Measurements from ENCODE around the gene MED12L.

MED12L gene

GRCh38 chr3:151256749-151257148 is 171.3 kb downstream of the MED12L start:
- H3K27me3 ChIP-seq (ENCODE audit: insufficient read depth, low read length) = no peaks in the 10 kb centered on the region

GRCh38 chr3:151259664-151260063 is 174.2 kb downstream of the MED12L start:
- Histone ChIP-seq H3K9ac (ENCODE audit: low read length) (no peak overlapping the region), H3K36me3 (ENCODE audit: insufficient read depth, low read length) (no peaks in the 10 kb centered on the region), H3K4me1 (ENCODE audit: insufficient read depth, low read length, severe bottlenecking) (peaks cover 2% of the 10 kb centered on the region), H3K9me2 (ENCODE audit: low read depth, low read length) (no peaks in the 10 kb centered on the region), H3K4me3 (ENCODE audit: low read depth, low read length, poor library complexity, severe bottlenecking) (no peak overlapping the region), H4K20me1 (ENCODE audit: insufficient read depth, low read length) (no peaks in the 10 kb centered on the region), H3K27ac (ENCODE audit: low read depth, low read length, poor library complexity, severe bottlenecking) (no peak overlapping the region), H2AFZ (ENCODE audit: low read length) (no peak overlapping the region), H3K27me3 (ENCODE audit: insufficient read depth, low read length) (no peaks in the 10 kb centered on the region), H3F3A (ENCODE audit: insufficient read depth, low read length) (no peaks in the 10 kb centered on the region), H3K4me2 (ENCODE audit: low read length) (no peak overlapping the region), H3K9me3 (ENCODE audit: low read length) (no peaks in the 10 kb centered on the region), H3K79me2 (ENCODE audit: insufficient read depth, low read length) (no peaks in the 10 kb centered on the region)
- TF ChIP-seq EZH2 (IDR thresholded peaks at IDR 0.05; ENCODE audit: borderline replicate concordance, low read length) = no peak
- no peak for TF ChIP-seq CTCF (IDR thresholded peaks at IDR 0.05; ENCODE audit: low read length)

More at GRCh38 chr3:151256749-151257148, 171.3 kb downstream of the MED12L start:
- Histone ChIP-seq H2AFZ (ENCODE audit: low read length) (no peak overlapping the region), H3K9ac (ENCODE audit: low read length) (no peak overlapping the region), H3K4me1 (ENCODE audit: insufficient read depth, low read length, severe bottlenecking) (no peaks in the 10 kb centered on the region), H3K4me2 (ENCODE audit: low read length) (no peak overlapping the region), H3K36me3 (ENCODE audit: insufficient read depth, low read length) (no peaks in the 10 kb centered on the region), H3K9me3 (ENCODE audit: low read length) (no peaks in the 10 kb centered on the region), H3K9me2 (ENCODE audit: low read depth, low read length) (no peaks in the 10 kb centered on the region), H3F3A (ENCODE audit: insufficient read depth, low read length) (no peaks in the 10 kb centered on the region), H3K79me2 (ENCODE audit: insufficient read depth, low read length) (no peaks in the 10 kb centered on the region), H3K4me3 (ENCODE audit: low read depth, low read length, poor library complexity, severe bottlenecking) (no peak overlapping the region), H4K20me1 (ENCODE audit: insufficient read depth, low read length) (no peaks in the 10 kb centered on the region), H3K27ac (ENCODE audit: low read depth, low read length, poor library complexity, severe bottlenecking) (no peak overlapping the region)
- TF ChIP-seq CTCF (IDR thresholded peaks at IDR 0.05; ENCODE audit: low read length) = no peak
- no peak for TF ChIP-seq EZH2 (IDR thresholded peaks at IDR 0.05; ENCODE audit: borderline replicate concordance, low read length)

- H3K4me3 ChIP-seq (ENCODE audit: low read depth, low read length, poor library complexity, severe bottlenecking) = no peak overlapping the region
- no peak overlapping the region for H3K27ac ChIP-seq (ENCODE audit: low read depth, low read length, poor library complexity, severe bottlenecking)
- no peaks in the 10 kb centered on the region for H3K36me3 ChIP-seq (ENCODE audit: insufficient read depth, low read length)
- H3F3A ChIP-seq (ENCODE audit: insufficient read depth, low read length) = no peaks in the 10 kb centered on the region
- H3K9ac ChIP-seq (ENCODE audit: low read length) = no peak overlapping the region
- no peaks in the 10 kb centered on the region for H4K20me1 ChIP-seq (ENCODE audit: insufficient read depth, low read length)
- H3K27me3 ChIP-seq (ENCODE audit: insufficient read depth, low read length) = no peaks in the 10 kb centered on the region
- no peaks in the 10 kb centered on the region for H3K79me2 ChIP-seq (ENCODE audit: insufficient read depth, low read length)
- H2AFZ ChIP-seq (ENCODE audit: low read length) = no peak overlapping the region
- H3K4me2 ChIP-seq (ENCODE audit: low read length) = no peak overlapping the region
- no peaks in the 10 kb centered on the region for H3K9me2 ChIP-seq (ENCODE audit: low read depth, low read length)
- H3K4me1 ChIP-seq (ENCODE audit: insufficient read depth, low read length, severe bottlenecking) = peaks cover 35% of the 10 kb centered on the region
- H3K9me3 ChIP-seq (ENCODE audit: low read length) = no peaks in the 10 kb centered on the region
- TF ChIP-seq CTCF (IDR thresholded peaks at IDR 0.05; ENCODE audit: low read length) (no peak), EZH2 (IDR thresholded peaks at IDR 0.05; ENCODE audit: borderline replicate concordance, low read length) (no peak)
Observed at GRCh38 chr3:151262871-151263525, 177.5 kb downstream of the MED12L start.
